Stomach (tissue), 4 donors: ENCODE data around the gene ALG14.

Experiments
- EP300 ChIP-seq: sonication (generic); formaldehyde crosslinking; IDR thresholded peaks from one replicate; pipeline ENCODE4 v1.6.1; 2017; ENCODE audit warnings: antibody characterized with exemption
- POLR2A ChIP-seq, 4 donors: fragments of 450-650 bp; IDR thresholded peaks; one replicate each; pipeline ENCODE4 v1.6.1; 2016; ENCODE audit warnings: antibody characterized with exemption in 4 of 4, control low read depth in 2 of 4, mild to moderate bottlenecking in 1 of 4, moderate library complexity in 1 of 4
- POLR2AphosphoS5 ChIP-seq, 3 donors: sonication (generic); formaldehyde crosslinking; IDR thresholded peaks; one replicate each; pipeline ENCODE4 v1.6.1; 2016; ENCODE audit warnings: antibody characterized with exemption in 3 of 3
- TF ChIP-seq, protein P1 (sequence below), 7 experiments: fragments of 450-650 bp in 4 of 7; fragments of 200-600 bp in 3 of 7; sonication (generic) in 3 of 7; IDR thresholded peaks; one replicate each; pipeline ENCODE4 v1.5.1; 2016 to 2019; ENCODE audit warnings: antibody characterized with exemption in 7 of 7, control low read depth in 2 of 7, mild to moderate bottlenecking in 1 of 7

DNA sequence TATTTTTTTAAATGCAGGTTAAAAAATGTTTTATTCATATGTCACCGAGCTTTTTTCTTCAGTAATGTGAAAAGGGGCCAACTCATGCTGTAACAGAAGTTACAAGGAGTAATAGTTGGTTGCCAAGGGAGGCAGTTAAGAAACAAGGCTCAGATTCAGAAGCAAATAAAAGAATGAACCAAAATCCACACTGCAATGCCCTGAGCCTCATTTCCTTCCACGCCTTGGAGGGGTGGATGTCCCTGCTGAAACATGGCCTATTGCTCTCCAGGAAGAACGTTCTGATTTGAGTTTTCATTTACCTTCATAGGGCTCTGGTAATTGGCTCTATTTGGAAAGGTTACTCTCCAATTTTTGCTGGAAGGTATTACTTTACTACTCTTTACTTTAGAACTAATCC is 24.4 kb downstream of the ALG14 start:
- TF ChIP-seq, protein P1, sequence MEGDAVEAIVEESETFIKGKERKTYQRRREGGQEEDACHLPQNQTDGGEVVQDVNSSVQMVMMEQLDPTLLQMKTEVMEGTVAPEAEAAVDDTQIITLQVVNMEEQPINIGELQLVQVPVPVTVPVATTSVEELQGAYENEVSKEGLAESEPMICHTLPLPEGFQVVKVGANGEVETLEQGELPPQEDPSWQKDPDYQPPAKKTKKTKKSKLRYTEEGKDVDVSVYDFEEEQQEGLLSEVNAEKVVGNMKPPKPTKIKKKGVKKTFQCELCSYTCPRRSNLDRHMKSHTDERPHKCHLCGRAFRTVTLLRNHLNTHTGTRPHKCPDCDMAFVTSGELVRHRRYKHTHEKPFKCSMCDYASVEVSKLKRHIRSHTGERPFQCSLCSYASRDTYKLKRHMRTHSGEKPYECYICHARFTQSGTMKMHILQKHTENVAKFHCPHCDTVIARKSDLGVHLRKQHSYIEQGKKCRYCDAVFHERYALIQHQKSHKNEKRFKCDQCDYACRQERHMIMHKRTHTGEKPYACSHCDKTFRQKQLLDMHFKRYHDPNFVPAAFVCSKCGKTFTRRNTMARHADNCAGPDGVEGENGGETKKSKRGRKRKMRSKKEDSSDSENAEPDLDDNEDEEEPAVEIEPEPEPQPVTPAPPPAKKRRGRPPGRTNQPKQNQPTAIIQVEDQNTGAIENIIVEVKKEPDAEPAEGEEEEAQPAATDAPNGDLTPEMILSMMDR (IDR thresholded peaks at IDR 0.05), result no peak
- TF ChIP-seq POLR2A (IDR thresholded peaks at IDR 0.05) (no peak), EP300 (no peak), POLR2AphosphoS5 (IDR thresholded peaks at IDR 0.05) (no peak)
